ENCODE data around the gene WNT10A.

Gene WNT10A

DNA sequence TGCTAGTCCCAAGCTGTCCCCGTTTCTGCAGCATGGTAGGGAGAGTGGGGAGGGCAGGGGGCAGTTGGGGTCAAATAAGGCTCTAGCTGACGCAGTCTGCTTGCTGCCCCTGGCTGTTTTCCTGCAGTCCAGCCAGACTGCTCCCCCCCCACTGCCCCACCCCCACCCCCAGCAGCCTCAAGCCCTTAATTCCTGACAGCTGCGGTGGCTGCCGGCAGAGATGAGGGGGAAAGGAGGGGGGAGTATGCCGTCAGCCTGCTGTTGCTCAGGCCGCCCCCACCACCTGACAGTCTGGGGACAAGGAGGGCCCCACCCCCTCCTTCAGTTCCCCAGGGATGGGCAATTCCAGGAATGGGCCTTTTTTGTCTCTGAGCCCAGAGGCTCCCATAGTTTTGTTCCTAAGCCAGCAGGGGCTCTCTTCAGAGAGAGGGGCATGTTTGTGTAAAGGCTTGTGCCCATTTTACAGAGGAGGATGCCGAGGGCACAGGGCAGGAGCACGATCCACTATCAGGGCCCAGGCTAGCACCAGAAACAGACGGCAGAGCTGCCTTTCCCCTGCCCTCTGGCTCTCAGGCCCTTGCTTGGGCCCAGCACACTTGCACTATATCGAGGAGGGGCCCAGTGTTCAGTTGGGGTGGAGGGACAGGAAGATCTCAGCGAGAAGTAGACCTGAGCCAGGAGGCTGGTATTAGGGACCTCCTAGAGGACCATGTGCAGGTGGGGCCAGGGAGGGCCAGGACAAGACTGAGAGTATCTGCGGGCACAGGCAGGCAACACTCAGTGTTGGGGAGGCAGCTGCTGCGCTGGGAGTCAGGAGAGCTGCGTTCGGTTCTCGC, 1.5 kb upstream of the WNT10A start:
- no peak for DNase-seq

DNA sequence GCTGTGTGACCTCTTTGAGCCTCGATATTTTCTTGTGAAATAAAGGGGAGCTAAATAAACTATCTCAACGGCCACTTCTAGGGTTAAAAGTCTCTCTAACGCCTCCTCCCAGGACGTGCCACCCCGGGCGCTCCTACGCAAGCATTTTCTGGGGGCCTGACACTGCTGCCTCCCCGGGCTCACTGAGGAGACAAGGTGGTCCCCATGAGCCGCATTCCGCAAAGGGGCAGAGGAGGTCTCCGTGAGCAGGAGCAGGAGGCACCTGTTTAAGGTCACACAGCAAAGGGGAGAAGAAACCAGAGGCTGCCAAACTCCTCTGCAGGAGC, 913 bp upstream of the WNT10A start:
- no peak for DNase-seq

DNA sequence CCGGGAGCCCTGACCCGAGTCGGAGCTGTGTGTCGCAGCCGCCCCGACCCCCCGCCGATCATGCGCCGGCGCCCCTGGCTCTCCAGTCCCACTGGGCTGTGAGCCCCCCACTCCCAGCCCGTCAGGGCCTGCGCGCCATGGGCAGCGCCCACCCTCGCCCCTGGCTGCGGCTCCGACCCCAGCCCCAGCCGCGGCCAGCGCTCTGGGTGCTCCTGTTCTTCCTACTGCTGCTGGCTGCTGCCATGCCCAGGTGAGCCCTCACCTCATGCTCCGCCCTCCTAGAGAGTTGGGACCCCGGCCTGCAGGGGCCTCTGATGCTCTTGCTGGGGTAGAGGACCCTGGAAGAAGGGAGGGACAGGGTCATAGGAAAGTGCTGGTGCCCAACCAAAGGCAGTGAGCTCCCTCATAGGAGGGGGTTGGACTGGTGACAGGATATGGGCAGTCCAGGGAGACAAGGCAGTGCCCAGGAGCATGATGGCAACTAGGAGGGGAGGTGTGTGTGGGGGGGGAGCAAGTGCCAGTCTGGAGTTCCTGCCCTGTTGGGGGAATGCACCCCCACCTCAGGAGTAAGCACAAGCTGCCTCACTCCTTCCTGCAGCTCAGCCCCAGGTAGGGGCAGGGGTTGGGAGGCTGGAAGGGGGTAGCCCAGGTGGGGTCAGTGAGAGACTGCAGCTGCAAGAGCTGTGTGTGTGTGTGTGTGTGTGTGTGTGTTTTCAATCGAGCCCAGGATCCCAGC, 375 bp downstream of the WNT10A start:
- no peak for DNase-seq

DNA sequence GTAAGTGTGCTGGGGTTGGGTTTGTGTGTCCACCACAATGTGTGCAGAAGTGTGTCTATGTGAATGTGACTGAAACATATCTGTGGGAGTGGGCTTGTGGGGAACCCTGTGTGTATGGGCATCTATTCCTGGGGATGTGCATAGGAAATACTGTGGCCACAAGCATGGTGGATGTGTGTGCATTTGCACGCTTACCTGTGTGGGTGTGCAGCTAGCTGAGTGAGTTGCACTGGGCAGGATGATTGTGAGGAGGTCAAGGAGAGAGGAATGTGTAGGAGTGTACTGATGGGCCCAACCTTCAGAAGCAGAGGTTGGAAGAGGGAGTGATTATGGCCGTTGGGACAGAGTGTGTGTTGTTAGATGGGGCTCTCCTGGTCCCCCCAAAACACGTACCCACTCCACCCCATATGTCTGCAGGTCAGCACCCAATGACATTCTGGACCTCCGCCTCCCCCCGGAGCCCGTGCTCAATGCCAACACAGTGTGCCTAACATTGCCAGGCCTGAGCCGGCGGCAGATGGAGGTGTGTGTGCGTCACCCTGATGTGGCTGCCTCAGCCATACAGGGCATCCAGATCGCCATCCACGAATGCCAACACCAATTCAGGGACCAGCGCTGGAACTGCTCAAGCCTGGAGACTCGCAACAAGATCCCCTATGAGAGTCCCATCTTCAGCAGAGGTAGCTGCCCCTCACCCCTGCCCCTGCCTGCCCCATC, 1.2 kb downstream of the WNT10A start:
- DNase-seq: no peak

DNA sequence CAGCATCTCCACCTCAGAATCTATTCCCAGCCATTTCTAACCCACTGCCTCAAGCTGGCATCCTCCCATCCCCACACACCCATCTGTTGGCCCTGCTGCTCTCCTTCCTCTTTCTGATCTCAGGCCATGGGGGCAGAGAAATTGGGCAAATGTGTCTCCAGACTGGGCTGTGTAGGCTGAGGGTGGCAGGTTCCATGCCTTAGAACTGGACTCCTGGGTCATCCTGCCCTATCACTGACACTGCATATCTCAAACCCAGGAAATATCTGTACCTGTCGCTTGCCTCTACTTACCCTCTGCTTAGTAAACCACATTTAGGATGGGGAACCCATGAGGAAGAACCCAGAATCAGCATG, 1.8 kb downstream of the WNT10A start:
- DNase-seq: no peak

DNA sequence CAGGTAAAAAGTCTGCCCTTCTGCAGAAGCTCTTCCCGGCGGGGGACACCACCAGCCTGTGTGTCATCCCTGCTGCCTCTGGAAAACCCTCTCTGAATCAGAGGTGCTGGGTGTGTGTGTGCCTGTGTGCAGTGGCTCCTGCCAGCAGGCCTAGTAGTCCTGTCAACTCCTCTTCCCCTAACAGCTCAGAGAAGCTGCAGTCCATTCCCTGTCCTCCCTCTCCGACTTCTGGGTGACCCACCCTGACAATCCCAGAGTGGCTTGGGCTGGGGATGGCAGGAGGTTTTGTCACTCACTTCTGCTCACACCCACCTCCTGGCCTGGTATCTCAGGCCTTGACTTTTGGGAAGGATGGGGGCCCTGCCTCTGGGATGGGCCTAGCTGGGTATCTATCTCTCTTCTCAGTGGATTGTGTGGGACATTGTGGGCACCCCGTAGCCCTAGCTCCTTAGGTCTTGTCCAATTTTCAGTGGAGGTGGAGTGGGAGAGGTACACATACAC, 2.3 kb downstream of the WNT10A start:
- no peak for DNase-seq

DNA sequence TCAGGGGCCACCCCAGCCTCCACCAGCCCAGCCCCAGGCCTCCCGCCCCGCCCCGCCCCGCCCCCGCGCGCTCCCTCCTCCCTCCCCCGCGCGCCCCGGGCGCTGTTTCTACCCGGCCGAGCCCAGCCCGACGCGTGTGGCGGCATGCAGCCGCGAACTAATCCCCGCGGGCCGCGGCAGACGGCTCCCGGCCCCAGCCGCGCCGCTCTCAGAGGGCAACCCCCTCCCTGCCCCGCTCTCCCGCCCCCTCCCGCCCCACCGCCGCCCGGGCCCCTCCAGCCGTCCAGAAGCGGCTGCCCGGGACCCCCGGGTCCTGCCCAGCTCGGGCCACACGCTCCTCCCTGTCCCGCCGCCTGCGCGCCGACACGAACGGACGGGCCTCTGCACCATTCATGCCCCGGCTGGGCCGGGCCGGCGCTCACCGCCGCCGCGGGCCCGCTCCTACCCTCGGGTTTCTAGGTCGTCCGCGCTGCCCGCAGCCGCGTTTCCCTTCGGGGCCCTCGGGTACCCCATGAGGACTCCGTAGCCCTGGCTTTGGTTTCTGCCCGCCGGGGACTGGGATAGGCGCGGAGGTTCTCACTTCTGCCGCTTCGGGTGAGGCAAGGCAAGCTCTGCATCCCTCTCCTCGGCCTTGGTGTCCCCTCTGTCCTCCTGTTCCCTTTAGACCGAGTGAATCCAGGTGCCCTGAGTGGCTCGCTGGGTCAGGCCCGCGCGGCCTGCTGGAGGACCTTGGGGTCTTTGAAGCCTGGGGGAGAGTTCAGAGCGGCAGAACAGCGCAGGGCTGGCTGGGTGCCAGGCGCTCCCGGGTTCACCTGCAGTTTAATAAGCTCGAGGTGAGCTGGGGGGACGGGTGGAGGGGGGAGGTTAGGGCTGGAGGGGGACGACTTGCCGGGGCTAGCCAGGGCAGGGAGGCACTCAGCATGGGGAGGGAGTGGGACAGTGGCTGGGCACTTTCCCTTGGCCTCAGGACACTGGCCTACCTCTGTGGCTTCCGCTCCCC, 3.1 kb downstream of the WNT10A start:
- no peak for DNase-seq

DNA sequence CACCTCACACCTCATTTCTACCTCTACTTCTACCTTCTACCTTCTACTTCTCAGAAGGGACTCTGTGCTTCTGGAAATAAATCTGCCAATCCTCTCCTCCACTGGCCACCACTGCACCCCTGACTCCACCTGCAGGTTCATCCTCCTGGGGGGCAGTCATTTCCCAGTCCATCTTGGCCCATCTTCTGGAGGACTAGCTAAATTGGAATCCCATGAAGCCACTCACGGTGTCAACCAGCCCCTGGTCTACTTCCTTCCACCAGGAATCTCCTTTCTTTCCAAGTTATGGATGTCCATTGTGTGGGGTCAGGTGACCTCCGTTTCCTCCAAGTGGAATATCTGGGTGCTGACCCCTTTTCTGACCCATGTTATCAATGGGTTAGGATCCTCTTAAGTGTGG, 3.9 kb downstream of the WNT10A start:
- no peak for DNase-seq

DNA sequence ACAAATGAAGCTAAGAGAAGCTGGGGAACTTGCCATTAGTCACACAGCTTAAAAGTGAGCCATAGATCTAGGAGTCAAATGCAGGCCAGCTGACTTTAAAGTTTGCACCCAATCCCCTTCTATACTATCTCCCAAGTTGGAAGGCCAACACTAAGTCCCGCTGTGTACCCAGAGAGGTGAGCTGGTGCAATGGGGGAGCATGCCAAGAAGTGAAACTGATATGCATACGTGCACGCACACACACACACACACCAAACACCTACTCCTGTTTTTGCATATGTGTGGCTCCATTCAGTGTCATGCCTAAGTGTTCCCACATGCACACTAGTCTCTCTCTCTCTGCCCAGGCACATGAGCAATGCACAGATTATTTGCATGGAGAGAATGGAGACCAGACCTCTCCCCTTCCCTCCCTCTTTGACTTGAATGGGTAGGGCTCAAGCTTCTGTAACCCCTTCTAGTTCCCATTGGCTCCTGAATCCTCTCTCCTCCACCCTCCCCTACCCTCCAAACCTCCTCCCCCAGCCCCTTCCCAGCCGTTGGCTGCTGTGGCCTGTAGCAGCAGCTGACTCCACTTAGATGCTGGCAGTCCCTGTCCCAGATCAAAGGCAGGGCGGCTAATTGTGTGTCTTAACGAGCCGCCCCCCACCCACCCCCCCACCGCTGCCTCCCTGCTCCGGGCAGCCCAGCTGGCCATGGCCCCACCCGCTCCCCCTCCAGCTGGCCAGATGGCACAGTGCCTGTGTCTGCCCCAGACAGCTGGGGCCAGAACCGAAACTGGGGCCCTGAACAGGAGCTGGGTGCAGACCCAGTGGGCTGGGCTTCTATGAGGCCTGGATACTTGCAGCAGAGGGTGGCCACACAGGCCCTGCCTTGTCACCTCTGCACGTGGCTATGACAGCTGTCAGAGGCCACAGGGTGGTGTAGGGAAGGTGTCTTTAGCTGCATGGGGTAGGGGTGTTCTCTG, 5.6 kb downstream of the WNT10A start:
- DNase-seq: no peak

DNA sequence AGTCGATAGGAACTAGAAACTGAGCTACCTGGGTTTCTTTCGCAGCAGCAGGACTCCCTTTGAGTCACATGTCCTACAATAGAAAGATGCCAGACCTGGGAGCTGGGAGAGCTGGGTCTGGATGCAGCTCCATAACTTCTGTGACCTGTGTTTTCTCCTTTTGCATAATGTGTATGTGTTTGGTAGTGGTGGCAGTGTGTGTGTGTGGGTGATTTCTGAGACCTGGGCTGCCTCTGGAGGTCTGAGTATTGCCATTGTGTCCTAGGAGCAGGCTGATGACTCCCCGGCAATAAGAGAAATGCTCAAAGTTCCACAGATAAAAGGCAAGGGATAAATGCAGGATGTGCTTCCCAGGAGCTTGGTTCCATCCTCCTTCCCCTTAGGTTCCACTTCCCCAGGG, 6.4 kb downstream of the WNT10A start:
- no peak for DNase-seq

DNA sequence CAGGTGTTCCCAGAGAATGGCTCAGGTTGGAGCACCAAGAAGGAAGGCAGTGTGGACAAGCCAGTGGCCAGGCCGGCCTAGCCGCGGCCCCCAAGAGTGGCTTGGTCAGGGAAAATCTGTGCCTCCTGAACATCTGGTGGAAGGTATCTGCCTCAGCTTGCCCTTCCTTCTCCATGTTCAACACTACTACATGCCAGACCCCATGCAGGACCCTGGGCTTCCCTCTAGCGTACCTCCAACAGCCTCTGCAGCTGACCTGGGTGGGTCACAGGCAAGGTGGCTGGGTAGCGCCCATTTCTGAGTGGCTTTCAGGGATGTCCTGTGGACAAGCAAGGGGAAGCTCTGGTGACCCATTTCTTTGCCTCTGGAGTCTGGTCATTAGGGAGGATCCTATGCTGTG, 7.7 kb downstream of the WNT10A start:
- no peak for DNase-seq

DNA sequence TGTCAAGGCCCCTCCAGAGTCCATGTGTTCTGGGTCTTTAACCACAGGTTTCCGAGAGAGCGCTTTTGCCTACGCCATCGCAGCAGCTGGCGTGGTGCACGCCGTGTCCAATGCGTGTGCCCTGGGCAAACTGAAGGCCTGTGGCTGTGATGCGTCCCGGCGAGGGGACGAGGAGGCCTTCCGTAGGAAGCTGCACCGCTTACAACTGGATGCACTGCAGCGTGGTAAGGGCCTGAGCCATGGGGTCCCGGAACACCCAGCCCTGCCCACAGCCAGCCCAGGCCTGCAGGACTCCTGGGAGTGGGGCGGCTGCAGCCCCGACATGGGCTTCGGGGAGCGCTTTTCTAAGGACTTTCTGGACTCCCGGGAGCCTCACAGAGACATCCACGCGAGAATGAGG, 9.3 kb downstream of the WNT10A start:
- DNase-seq: no peak

DNA sequence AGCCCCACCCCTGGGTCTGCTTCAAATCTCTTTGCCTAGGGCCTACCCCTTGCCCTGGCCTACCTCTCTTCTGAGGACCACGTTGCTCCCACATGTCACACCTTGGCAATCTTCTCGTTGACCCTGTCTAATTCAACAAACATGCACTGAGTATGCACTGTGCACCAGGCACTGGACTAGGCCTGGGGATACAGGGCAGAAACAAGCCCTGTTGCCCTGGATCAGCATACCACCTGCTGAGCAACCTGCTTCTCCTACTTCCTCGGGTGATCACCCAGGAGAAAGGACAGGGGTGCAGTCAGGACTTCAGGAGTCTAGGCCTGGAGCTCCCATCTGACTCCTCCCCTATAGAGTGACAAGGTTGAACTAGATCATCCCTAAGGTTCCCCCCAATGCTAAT, 9.7 kb downstream of the WNT10A start:
- no peak for DNase-seq

DNA sequence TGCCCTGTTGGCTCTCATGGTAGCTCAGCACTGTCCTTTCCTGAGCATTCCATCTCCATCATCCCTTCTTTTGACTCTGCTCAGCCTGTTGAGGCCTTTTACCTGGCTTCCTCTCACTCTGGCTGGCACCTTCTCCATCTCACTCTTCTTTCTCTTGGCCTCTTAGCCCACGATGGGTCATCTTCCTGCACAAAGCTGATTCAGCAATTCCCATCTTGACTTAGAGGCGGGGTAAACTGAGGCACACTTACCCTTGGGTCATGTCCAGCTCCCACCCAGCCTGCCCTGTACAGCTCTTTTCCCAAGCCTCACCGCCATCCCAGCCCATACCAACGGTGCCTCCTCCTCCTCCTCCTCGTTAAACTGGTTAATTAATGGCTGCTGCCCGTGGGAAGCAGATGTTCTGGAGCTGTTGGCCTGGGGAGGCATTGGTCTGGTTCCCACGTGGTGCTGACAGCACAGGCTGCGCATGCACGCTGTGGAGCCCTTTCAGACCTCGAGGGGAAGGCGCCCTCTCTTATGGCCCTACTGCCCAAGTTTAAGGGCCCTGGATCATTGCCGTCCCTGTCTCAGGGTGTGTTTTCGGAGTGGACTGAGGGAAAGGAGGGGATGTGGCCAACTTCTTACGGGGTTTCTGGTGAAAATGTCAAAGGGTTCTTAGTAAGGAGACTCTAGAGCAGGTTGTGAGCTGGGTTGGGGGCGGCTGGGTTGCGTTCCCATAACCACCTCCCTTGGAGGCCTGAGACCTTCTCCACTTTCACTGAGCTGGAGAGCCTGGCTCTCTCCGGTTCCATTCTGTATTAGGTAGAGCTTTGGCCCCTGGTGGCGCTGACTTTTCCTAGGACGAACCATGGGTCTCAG, 10.9 kb downstream of the WNT10A start:
- DNase-seq: no peak

DNA sequence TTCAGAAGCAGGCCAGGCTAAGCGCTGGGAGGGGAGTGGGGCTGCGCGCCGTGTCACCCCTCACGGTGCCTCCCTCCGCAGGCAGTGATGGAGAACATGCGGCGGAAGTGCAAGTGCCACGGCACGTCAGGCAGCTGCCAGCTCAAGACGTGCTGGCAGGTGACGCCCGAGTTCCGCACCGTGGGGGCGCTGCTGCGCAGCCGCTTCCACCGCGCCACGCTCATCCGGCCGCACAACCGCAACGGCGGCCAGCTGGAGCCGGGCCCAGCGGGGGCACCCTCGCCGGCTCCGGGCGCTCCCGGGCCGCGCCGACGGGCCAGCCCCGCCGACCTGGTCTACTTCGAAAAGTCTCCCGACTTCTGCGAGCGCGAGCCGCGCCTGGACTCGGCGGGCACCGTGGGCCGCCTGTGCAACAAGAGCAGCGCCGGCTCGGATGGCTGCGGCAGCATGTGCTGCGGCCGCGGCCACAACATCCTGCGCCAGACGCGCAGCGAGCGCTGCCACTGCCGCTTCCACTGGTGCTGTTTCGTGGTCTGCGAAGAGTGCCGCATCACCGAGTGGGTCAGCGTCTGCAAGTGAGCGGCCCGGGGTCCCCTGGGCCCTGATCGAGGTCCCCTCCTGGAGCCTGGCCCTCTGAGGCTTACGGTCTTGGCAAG, 12.2 kb downstream of the WNT10A start:
- DNase-seq: peak; percentile 41

DNA sequence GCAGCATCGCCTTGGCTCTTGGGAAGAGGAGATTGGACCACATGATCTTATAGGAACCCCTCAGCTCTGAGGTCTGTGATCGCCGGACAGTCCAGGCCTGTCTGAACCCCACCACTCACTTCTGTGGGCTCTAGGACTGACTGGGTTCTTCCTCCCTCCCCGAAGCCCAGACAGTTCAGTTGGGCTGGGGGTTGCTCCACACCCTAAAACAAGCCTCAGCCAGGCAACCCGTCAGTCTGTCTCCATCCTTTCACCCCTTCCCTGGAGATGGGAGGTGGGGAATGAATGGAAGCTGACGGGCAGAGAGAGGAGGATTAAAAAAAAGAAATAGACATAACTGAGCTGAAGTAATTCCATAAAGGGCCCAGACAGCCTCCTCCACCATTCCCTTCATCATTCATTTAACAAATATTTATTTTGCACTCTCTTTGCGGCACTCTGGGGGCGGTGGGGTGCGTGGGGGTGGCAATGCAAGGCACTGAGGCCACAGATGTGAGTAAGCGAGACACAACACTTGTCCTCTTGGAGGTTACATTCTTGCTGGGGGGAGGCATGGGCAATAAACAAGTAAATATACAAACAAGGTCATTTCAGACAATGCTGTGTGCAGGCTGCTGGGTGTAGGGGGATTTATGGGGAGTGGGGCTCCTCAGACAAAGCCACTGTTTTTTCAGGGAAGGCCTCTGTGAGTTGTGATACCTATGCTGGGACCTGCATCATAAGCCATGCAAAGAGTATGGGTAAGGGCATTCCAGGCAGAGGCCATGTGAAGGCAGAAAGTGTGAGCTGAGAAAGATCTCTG, 12.9 kb downstream of the WNT10A start:
- DNase-seq: no peak

DNA sequence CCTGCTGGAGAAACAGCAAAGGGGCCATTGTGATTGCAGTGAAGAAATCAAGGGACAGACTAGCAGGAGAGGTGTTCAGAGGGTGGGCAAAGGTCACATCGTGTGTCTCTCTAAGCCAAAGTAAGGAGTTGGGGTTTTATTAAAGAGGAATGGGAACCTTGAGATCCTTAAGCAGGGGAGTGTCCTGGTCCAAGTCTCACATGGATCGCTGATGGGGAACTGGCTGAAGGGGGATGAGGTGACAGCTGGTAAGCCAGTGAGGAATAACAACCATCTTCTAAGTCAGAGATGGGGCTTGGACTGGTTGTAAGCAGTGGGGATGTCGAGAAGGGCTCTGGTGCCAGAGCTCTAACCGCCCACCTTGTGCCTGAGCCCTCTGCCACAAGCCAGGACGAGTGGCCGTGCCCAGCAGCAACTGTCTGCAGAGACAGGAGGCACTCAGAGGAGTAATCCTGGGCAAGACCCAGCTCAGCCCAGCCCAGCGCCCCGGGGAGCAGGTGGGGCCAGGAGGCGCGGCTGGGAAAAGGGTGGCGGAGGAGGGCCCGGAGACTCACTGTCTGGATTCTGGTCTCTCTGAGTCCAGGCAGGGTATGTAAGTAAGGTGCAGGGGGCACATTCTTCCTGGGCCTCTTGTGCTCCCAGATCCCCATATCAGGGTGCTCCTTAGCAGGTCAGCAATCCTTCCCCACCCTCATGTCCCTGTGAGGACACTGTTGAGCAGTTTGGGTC, 13.7 kb downstream of the WNT10A start:
- DNase-seq: no peak

DNA sequence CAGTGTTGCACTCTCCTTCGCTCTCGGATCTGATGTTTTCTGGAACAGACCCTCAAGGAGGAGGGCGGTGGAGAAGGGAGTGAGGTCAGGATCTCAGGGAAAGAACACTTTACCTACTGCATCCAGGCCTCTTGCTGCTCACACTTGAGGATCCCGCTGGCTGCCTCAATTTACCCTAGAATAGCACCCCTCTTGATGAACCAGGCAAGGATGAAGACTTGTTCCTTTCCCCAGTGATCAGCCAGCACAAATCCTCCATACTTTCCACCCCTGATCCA, 14.2 kb downstream of the WNT10A start:
- no peak for DNase-seq
